ENCODE measurements around the gene YTHDF1. TPM values are rescaled to one million over a fixed set of nuclear protein-coding genes. Genes with fewer than 3 reads are reported as not detected.

Gene YTHDF1
- total RNA-seq, 1 donor from 2014 or later, result 62.1 TPM

GRCh38 chr20:63226042-63226943 lies 10.4 kb upstream of the YTHDF1 start:
- H3K4me1 Mint-ChIP-seq (ENCODE audit: unreplicated experiment), result peaks cover 8% of the 10 kb centered on the region

GRCh38 chr20:63225082-63225454 lies 9.1 kb upstream of the YTHDF1 start:
- Mint-ChIP-seq H3K4me1 (ENCODE audit: unreplicated experiment) (peaks cover 4% of the 10 kb centered on the region), H3K4me3 (ENCODE audit: unreplicated experiment) (no peak overlapping the region), H3K27ac (ENCODE audit: unreplicated experiment) (no peak overlapping the region), H3K36me3 (ENCODE audit: low read depth, unreplicated experiment) (peaks cover 2% of the 10 kb centered on the region), H3K9me3 (ENCODE audit: unreplicated experiment) (no peaks in the 10 kb centered on the region), H3K27me3 (ENCODE audit: unreplicated experiment) (peaks cover 16% of the 10 kb centered on the region)
- no peak for DNase-seq (ENCODE audit: low spot score)
- TF ChIP-seq CTCF (IDR thresholded peaks at IDR 0.05; ENCODE audit: unreplicated experiment), result no peak

More at GRCh38 chr20:63226042-63226943, 10.4 kb upstream of the YTHDF1 start:
- Mint-ChIP-seq H3K9me3 (ENCODE audit: unreplicated experiment) (no peaks in the 10 kb centered on the region), H3K36me3 (ENCODE audit: low read depth, unreplicated experiment) (no peaks in the 10 kb centered on the region), H3K4me3 (ENCODE audit: unreplicated experiment) (no peak overlapping the region), H3K27me3 (ENCODE audit: unreplicated experiment) (peaks cover 16% of the 10 kb centered on the region), H3K27ac (ENCODE audit: unreplicated experiment) (no peak overlapping the region)
- DNase-seq (ENCODE audit: low spot score), result no peak
- no peak for TF ChIP-seq CTCF (IDR thresholded peaks at IDR 0.05; ENCODE audit: unreplicated experiment)

- Mint-ChIP-seq H3K36me3 (ENCODE audit: low read depth, unreplicated experiment) (peaks cover 4% of the 10 kb centered on the region), H3K27ac (ENCODE audit: unreplicated experiment) (no peak overlapping the region), H3K9me3 (ENCODE audit: unreplicated experiment) (no peaks in the 10 kb centered on the region), H3K4me1 (ENCODE audit: unreplicated experiment) (no peaks in the 10 kb centered on the region), H3K27me3 (ENCODE audit: unreplicated experiment) (peaks cover 14% of the 10 kb centered on the region), H3K4me3 (ENCODE audit: unreplicated experiment) (no peak overlapping the region)
- TF ChIP-seq CTCF (IDR thresholded peaks at IDR 0.05; ENCODE audit: unreplicated experiment), result no peak
- DNase-seq (ENCODE audit: low spot score), result no peak
Measured at GRCh38 chr20:63224412-63225081, 8.6 kb upstream of the YTHDF1 start.

GRCh38 chr20:63223826-63224207 lies 7.9 kb upstream of the YTHDF1 start:
- Mint-ChIP-seq H3K27me3 (ENCODE audit: unreplicated experiment) (peaks cover 11% of the 10 kb centered on the region), H3K9me3 (ENCODE audit: unreplicated experiment) (no peaks in the 10 kb centered on the region), H3K4me1 (ENCODE audit: unreplicated experiment) (no peaks in the 10 kb centered on the region), H3K36me3 (ENCODE audit: low read depth, unreplicated experiment) (peaks cover 4% of the 10 kb centered on the region), H3K4me3 (ENCODE audit: unreplicated experiment) (no peak overlapping the region), H3K27ac (ENCODE audit: unreplicated experiment) (no peak overlapping the region)
- DNase-seq (ENCODE audit: low spot score), result no peak
- no peak for TF ChIP-seq CTCF (IDR thresholded peaks at IDR 0.05; ENCODE audit: unreplicated experiment)
